Mucosa of gallbladder (tissue), 1 donor: ENCODE data around the gene INPP5A. TPM values are rescaled to one million over a fixed set of nuclear protein-coding genes. Genes with fewer than 3 reads are reported as not detected.

Source experiments
- DNase-seq: peaks from one replicate; pipeline ENCODE4 v3.0.0-alpha.2; 2020; ENCODE audit warnings: low spot score
- total RNA-seq: library from RNA; stranded (reverse); gene quantifications from one replicate; pipeline ENCODE4 v1.2.1, GENCODE V29; 2021
- donor health status: DM: no; HTN: no; CAD: no.

Gene INPP5A
- total RNA-seq, 1 donor from 2014 or later: 44.4 TPM

GRCh38 chr10:132578287-132578951 lies 40.8 kb downstream of the INPP5A start:
- DNase-seq: no peak

GRCh38 chr10:132579027-132579859 lies 41.7 kb downstream of the INPP5A start:
- DNase-seq: no peak

GRCh38 chr10:132580143-132580542 lies 42.6 kb downstream of the INPP5A start:
- no peak for DNase-seq

GRCh38 chr10:132580617-132581016 lies 43.0 kb downstream of the INPP5A start:
- DNase-seq: no peak

- no peak for DNase-seq
Observed at GRCh38 chr10:132582137-132582536, 44.5 kb downstream of the INPP5A start.

- DNase-seq: no peak
Observed at GRCh38 chr10:132582771-132583170, 45.2 kb downstream of the INPP5A start.

GRCh38 chr10:132583456-132583855 lies 45.9 kb downstream of the INPP5A start:
- no peak for DNase-seq

- no peak for DNase-seq
Observed at GRCh38 chr10:132584081-132584480, 46.5 kb downstream of the INPP5A start.

GRCh38 chr10:132585732-132586722 lies 48.4 kb downstream of the INPP5A start:
- DNase-seq: peak; percentile 38

- no peak for DNase-seq
Observed at GRCh38 chr10:132586739-132587138, 49.2 kb downstream of the INPP5A start.

- DNase-seq: no peak
Observed at GRCh38 chr10:132587175-132587574, 49.6 kb downstream of the INPP5A start.

- DNase-seq: no peak
Observed at GRCh38 chr10:132588301-132589013, 50.9 kb downstream of the INPP5A start.

- DNase-seq: no peak
Observed at GRCh38 chr10:132589015-132589414, 51.4 kb downstream of the INPP5A start.

- no peak for DNase-seq
Observed at GRCh38 chr10:132589681-132590080, 52.1 kb downstream of the INPP5A start.

GRCh38 chr10:132590094-132590751 lies 52.6 kb downstream of the INPP5A start:
- DNase-seq: no peak

- DNase-seq: no peak
Observed at GRCh38 chr10:132590752-132591121, 53.1 kb downstream of the INPP5A start.

- peak; percentile 45 for DNase-seq
Observed at GRCh38 chr10:132591166-132591971, 53.8 kb downstream of the INPP5A start.

- DNase-seq: no peak
Observed at GRCh38 chr10:132592790-132593383, 55.3 kb downstream of the INPP5A start.

- no peak for DNase-seq
Observed at GRCh38 chr10:132593389-132593788, 55.8 kb downstream of the INPP5A start.
